Subcutaneous adipose tissue (tissue), 4 donors: Measurements from ENCODE around the gene ARHGEF28. TPM values are rescaled to one million over a fixed set of nuclear protein-coding genes. Genes with fewer than 3 reads are reported as not detected.

Experiments
- total RNA-seq, 4 donors: library from RNA; depleted of rRNA; stranded (reverse); fragments of >200 nt; gene quantifications; one replicate each; pipeline ENCODE4 v1.1.0, GENCODE V29; 2016
- TF ChIP-seq, protein P1 (sequence below): fragments of 450-650 bp; IDR thresholded peaks from one replicate; pipeline ENCODE4 v1.5.1; 2016; ENCODE audit warnings: low read depth, mild to moderate bottlenecking, control low read depth, antibody characterized with exemption, moderate library complexity

The ARHGEF28 gene, protein sequence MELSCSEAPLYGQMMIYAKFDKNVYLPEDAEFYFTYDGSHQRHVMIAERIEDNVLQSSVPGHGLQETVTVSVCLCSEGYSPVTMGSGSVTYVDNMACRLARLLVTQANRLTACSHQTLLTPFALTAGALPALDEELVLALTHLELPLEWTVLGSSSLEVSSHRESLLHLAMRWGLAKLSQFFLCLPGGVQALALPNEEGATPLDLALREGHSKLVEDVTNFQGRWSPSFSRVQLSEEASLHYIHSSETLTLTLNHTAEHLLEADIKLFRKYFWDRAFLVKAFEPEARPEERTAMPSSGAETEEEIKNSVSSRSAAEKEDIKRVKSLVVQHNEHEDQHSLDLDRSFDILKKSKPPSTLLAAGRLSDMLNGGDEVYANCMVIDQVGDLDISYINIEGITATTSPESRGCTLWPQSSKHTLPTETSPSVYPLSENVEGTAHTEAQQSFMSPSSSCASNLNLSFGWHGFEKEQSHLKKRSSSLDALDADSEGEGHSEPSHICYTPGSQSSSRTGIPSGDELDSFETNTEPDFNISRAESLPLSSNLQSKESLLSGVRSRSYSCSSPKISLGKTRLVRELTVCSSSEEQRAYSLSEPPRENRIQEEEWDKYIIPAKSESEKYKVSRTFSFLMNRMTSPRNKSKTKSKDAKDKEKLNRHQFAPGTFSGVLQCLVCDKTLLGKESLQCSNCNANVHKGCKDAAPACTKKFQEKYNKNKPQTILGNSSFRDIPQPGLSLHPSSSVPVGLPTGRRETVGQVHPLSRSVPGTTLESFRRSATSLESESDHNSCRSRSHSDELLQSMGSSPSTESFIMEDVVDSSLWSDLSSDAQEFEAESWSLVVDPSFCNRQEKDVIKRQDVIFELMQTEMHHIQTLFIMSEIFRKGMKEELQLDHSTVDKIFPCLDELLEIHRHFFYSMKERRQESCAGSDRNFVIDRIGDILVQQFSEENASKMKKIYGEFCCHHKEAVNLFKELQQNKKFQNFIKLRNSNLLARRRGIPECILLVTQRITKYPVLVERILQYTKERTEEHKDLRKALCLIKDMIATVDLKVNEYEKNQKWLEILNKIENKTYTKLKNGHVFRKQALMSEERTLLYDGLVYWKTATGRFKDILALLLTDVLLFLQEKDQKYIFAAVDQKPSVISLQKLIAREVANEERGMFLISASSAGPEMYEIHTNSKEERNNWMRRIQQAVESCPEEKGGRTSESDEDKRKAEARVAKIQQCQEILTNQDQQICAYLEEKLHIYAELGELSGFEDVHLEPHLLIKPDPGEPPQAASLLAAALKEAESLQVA (N-terminal part only)
- 10 to 100 TPM in 3 of 4 donors, 1 to 10 TPM in 1; 9.9 to 46.3 (median 17.3) TPM for total RNA-seq

DNA sequence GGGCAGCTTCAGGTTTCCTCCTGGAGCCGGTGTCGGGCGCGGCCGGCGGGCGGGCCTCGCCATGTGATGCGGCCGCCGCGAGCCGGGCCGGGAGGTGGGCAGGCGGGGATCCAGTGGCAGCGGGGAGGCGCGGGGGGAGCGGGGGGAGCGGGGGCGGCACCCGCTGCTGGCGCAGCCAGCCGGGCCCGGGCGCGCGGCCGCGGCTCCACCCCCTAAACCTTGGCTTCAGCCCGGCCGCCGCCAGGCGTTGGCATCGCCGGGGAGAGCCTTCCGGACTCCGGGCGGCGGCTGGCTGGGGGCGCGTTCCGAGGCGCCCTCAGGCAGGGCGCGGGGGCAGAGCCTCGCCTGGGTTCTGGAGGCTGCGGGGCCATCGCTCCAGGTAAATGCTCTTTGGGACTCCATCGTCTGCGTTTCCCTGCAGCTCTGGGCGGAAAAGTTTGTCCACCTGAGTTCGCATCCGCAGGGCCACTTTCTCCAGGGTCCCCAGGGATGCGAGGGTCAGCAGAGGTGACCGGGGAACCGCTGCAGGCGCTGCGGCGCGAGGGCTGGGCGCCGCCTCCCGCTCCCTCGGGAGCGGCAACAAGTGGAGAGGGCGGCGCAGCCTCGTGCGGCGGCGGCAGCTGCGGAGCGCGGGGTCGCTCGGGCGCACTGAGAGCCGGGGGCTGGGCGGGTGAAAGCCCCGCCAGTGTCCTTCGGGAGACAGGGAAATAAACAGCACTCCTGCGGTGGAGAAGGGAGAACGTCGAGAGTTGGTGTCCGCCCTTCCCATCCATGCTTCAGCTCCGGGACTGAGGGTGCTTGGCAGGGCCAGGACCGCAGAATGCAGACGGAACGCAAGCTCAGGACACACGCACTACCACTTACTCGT, at the start of gene ARHGEF28:
Gene ARHGEF28, plus strand, starts transcription at position 253 of the 868 bp plus-strand sequence. CDS start 58,656 bp downstream, outside the sequence.
- TF ChIP-seq, protein P1, sequence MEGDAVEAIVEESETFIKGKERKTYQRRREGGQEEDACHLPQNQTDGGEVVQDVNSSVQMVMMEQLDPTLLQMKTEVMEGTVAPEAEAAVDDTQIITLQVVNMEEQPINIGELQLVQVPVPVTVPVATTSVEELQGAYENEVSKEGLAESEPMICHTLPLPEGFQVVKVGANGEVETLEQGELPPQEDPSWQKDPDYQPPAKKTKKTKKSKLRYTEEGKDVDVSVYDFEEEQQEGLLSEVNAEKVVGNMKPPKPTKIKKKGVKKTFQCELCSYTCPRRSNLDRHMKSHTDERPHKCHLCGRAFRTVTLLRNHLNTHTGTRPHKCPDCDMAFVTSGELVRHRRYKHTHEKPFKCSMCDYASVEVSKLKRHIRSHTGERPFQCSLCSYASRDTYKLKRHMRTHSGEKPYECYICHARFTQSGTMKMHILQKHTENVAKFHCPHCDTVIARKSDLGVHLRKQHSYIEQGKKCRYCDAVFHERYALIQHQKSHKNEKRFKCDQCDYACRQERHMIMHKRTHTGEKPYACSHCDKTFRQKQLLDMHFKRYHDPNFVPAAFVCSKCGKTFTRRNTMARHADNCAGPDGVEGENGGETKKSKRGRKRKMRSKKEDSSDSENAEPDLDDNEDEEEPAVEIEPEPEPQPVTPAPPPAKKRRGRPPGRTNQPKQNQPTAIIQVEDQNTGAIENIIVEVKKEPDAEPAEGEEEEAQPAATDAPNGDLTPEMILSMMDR = no peak

DNA sequence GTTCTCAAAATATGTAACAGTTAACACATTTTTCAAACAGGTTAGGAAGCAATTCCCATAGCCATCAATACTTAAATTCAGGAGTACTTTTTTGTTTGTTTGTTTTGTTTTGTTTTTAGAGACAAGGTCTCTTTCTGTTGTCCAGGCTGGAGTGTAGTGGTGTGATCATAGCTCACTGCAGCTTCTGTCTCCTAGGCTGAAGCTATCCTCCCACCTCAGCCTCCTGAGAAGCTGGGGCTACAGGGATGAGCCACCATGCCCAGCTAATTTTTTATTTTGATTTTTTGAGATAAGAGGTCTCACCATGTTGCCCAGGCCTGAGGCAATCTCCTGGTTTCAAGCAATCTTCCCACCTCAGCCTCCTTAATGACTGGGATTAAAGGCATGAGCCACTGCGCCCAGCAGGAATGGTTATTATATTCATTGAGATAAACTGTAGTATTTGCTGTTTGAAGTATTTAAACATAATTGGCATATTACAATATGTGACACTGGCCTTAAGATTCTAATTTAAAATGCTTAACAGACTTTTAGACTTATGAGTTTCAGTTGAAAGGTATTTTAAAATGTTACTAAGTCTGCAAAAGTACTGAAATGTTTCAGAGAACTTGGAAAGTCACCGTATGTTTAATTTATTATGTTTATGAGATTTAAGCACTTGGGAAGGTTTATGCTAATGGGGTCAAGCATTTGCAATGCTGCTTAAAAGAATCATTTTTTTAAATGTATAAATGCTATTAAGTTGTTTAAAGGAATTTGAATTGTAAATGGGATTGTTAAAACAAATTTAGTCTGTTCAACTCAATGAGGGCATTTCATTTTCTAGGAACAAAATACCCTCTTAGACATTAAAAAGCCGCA, 43.5 kb upstream of the ARHGEF28 start:
- TF ChIP-seq, protein P1 = no peak

DNA sequence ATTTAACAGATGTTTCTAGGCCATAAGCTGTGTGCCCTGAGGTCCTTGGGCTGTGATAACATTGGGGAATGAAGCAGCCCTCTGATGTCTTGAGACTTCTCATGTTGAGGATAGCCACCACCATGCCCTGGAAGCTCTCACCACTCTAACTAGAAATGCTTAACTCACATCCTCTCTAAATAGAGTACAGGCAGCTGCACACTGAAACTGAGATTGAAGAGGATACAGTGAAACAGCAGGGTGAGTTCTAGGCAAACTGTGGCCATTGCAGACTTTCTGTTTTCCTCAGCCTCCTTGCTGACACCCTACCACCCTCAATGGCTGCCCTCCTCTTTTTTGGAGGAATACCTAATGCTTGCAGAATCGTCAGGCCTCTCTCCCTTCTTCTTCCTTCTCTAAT, 38.1 kb upstream of the ARHGEF28 start:
- TF ChIP-seq, protein P1 = no peak

DNA sequence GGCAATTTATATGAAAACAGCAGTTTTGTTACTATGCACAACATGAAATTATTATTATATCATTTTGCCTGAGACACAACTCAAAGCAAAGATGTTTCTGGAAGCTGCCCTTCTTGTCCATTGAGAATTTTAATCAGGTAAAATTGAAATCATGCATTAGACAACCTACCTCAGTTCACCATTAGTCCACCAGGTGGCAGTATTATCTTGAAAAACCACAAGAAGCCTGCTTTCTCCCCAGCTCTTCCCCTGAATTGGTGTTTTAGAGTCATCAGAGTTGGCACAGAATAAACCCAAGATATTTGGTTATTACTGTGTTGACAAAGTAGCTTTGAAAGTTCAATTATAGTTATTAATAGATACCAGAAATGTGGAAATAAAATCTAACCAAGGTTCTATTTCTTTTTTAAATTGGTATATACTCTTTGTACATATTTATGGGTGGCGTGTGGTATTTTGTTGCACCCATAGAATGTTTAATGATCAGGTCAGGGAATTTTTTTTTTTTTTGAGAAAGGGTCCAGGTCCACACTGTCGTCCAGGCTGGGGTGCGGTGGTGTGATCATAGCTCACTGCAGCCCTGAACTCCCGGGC, 34.8 kb upstream of the ARHGEF28 start:
- TF ChIP-seq, protein P1 = no peak

DNA sequence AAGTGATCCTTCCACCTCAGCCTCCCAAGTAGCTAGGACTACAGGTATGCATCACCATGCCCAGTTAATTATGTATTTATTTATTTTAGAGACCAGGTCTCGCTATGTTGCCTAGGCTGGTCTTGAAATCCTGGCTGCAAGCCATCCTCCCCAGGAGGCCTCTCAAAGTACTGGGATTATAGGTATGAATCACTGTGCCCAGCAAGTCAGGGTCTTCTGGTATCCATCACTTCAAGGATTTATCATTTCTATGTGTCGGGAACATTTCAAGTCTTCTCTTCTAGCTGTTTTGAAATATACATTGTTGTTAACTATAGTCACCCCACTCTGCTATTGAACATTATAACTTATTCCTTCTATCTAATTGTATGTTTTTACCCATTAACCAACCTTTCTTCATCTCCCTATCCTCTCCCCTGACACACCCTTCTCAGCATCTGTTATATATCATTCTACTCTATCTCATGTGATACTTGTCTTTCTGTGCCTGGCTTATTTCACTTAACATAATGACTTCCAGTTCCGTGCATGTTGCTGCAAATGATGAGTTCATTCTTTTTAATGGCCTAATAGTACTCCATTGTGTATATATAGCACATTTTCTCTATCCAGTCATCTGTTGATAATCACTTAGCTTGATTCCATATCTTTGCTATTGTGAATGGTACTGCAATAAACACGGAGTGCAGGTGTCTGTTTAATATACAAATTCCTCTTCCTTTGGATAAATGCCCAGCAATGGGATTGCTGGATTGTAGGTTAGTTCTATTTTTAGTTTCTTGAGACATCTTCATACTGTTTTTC, 34.1 kb upstream of the ARHGEF28 start:
- TF ChIP-seq, protein P1 = no peak
